OCI-LY3 (cell line): ENCODE results near the gene PRPF39.
"Not testable (repeated sequence)": the region's sequence is repeated elsewhere in the genome, so short reads cannot be mapped to it uniquely, and the experiment has no call there.

Experiments used
- H2AFZ ChIP-seq: fragments of 200-600, 300-600 bp; shearing (Covaris generic); 2 replicates; pipeline ENCODE4 v1.6.0; 2014; ENCODE audit warnings: antibody characterized with exemption, low read depth, low read length
- H3K27ac ChIP-seq: fragments of 200-600, 300-600 bp; sonication (generic); 2 replicates; pipeline ENCODE4 v1.5.1; 2014; ENCODE audit warnings: mild to moderate bottlenecking, low read length, moderate library complexity, mixed read lengths
- H3K27me3 ChIP-seq: fragments of 200-600, 300-600 bp; sonication (generic); 2 replicates; pipeline ENCODE4 v1.6.1; 2014; ENCODE audit warnings: low read depth, low read length, mixed read lengths
- H3K36me3 ChIP-seq: fragments of 200-600, 300-600 bp; sonication (generic); replicated peaks from 2 replicates; pipeline ENCODE3; 2014; ENCODE audit warnings: low read depth, low read length, mixed read lengths
- H3K4me1 ChIP-seq: fragments of 300-600, 200-600 bp; sonication (generic); 2 replicates; pipeline ENCODE4 v1.6.1; 2014; ENCODE audit warnings: low read length, mixed read lengths
- H3K4me2 ChIP-seq: fragments of 200-600, 300-600 bp; sonication (generic); 2 replicates; pipeline ENCODE4 v1.6.1; 2014; ENCODE audit warnings: low read length, mixed read lengths
- H3K4me3 ChIP-seq: fragments of 300-600, 200-600 bp; sonication (generic); 2 replicates; pipeline ENCODE4 v1.5.1; 2014; ENCODE audit warnings: antibody characterized with exemption, mild to moderate bottlenecking, low read length, moderate library complexity
- H3K79me2 ChIP-seq: fragments of 300-600, 200-600 bp; shearing (Covaris generic); 2 replicates; pipeline ENCODE4 v1.6.1; 2014; ENCODE audit warnings: mild to moderate bottlenecking, low read length, mixed read lengths
- H3K9ac ChIP-seq: fragments of 300-600, 200-600 bp; shearing (Covaris generic); 2 replicates; pipeline ENCODE4 v1.6.0; 2014; ENCODE audit warnings: mild to moderate bottlenecking, low read length, moderate library complexity
- H3K9me3 ChIP-seq: fragments of 200-600, 300-600 bp; shearing (Covaris generic); 2 replicates; pipeline ENCODE4 v1.6.1; 2014; ENCODE audit warnings: low read length, mixed read lengths; ENCODE audit not compliant: insufficient read depth
- H4K20me1 ChIP-seq: fragments of 200-600, 300-600 bp; sonication (generic); 2 replicates; pipeline ENCODE4 v1.6.1; 2016; ENCODE audit warnings: low read length, mixed read lengths; ENCODE audit not compliant: insufficient read depth
- EZH2phosphoT487 ChIP-seq: fragments of 200-600 bp; shearing (Covaris generic); IDR thresholded peaks from 2 replicates; pipeline ENCODE4 v1.6.1; 2018; ENCODE audit warnings: antibody characterized with exemption, mixed run types, low read depth
- TF ChIP-seq, protein P1 (sequence below): fragments of 200-600, 300-600 bp; sonication (generic); IDR thresholded peaks from 2 replicates; pipeline ENCODE4 v1.5.1; 2014; ENCODE audit warnings: antibody characterized with exemption, low read length, low read depth

Gene PRPF39

DNA sequence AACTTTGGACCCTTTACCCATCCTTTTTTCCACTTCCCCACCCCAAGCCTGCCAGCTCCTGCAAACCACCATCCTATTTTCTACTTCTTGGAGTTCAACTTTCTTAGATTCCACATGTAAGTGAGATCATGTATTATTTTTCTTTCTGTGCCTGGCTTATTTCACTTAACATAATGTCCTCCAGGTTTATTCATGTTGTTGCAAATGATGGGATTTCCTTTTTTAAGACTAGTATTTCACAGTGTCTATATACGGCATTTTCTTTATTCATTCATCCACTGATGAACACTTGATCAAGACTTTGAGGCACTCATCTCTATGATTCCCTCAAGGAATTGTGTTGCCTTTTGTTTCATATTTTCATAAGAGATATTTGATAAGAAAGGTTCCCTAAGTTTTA lies 5.6 kb upstream of the PRPF39 start:
- no peak overlapping the region for H3K4me2 ChIP-seq
- H2AFZ ChIP-seq = no peak overlapping the region
- H4K20me1 ChIP-seq = no peaks in the 10 kb centered on the region
- H3K27me3 ChIP-seq = no peaks in the 10 kb centered on the region
- H3K4me3 ChIP-seq = no peak overlapping the region
- H3K4me1 ChIP-seq = peaks cover 3% of the 10 kb centered on the region; the same call in 1 of the 2 replicates
- H3K9me3 ChIP-seq = no peaks in the 10 kb centered on the region
- H3K36me3 ChIP-seq = no peaks in the 10 kb centered on the region
- H3K9ac ChIP-seq = no peak overlapping the region
- H3K27ac ChIP-seq = no peak overlapping the region
- no peaks in the 10 kb centered on the region for H3K79me2 ChIP-seq
- TF ChIP-seq, protein P1, sequence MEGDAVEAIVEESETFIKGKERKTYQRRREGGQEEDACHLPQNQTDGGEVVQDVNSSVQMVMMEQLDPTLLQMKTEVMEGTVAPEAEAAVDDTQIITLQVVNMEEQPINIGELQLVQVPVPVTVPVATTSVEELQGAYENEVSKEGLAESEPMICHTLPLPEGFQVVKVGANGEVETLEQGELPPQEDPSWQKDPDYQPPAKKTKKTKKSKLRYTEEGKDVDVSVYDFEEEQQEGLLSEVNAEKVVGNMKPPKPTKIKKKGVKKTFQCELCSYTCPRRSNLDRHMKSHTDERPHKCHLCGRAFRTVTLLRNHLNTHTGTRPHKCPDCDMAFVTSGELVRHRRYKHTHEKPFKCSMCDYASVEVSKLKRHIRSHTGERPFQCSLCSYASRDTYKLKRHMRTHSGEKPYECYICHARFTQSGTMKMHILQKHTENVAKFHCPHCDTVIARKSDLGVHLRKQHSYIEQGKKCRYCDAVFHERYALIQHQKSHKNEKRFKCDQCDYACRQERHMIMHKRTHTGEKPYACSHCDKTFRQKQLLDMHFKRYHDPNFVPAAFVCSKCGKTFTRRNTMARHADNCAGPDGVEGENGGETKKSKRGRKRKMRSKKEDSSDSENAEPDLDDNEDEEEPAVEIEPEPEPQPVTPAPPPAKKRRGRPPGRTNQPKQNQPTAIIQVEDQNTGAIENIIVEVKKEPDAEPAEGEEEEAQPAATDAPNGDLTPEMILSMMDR = no peak
- no peak for TF ChIP-seq EZH2phosphoT487

DNA sequence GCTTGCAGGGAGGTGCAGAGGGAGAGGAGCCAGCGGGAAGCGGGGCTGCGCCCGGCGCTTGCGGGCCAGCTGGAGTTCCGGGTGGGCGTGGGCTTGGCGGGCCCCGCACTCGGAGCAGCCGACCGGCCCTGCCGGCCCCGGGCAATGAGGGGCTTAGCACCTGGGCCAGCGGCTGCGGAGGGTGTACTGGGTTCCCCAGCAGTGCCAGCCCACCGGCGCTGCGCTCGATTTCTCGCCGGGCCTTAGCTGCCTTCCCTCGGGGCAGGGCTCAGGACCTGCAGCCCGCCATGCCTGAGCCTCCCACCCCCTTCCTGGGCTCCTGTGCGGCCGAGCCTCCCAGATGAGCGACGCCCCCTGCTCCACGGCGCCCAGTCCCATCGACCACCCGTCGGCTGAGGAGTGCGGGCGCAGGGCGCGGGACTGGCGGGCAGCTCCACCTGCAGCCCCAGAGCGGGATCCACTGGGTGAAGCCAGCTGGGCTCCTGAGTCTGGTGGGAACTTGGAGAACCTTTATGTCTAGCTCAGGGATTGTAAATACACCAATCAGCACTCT lies 3.4 kb upstream of the PRPF39 start:
- not testable (repeated sequence) for H3K36me3 ChIP-seq, H3K4me3 ChIP-seq, H3K27ac ChIP-seq, H3K9ac ChIP-seq, H2AFZ ChIP-seq, H3K4me2 ChIP-seq, H3K27me3 ChIP-seq, H3K9me3 ChIP-seq, H4K20me1 ChIP-seq, H3K4me1 ChIP-seq
- H3K79me2 ChIP-seq = peaks cover 16% of the 10 kb centered on the region

DNA sequence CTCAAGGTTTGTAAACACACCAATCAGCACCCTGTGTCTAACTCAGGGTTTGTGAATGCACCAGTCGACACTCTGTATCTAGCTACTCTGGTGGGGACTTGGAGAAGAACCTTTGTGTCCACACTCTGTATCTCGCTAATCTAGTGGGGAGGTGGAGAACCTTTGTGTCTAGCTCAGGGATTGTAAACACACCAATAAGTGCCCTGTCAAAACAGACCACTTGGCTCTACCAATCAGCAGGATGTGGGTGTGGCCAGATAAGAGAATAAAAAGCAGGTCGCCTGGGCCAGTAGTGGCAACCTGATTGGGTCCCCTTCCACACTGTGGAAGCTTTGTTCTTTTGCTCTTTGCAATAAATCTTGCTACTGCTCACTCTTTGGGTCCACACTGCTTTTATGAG lies 2.8 kb upstream of the PRPF39 start:
- H3K27ac ChIP-seq, H3K9ac ChIP-seq, H3K36me3 ChIP-seq, H2AFZ ChIP-seq, H3K9me3 ChIP-seq, H3K4me2 ChIP-seq, H3K4me3 ChIP-seq, H3K27me3 ChIP-seq: not testable (repeated sequence)
- Histone ChIP-seq H3K79me2 (peaks cover 22% of the 10 kb centered on the region), H3K4me1 (peaks cover 14% of the 10 kb centered on the region), H4K20me1 (peaks cover 14% of the 10 kb centered on the region)

DNA sequence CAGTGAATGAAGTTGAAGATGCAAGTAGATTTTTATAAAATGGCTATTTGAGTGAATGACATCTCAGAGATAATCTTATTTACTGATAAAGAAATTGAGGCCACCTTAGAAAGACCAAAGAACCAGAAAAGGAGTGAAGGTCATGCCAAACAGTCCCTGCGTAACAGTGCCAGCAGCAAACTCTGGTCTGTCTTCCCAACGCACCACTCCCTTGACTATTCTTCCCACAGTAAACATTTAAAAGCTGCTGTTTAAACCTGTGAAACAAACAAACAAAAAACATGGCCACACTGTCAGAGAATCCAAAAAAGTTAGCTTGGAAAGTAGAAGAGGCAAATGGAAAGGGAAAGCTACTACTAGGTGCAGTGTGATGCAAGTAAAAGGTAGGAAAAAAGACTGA lies 1.5 kb upstream of the PRPF39 start:
- Histone ChIP-seq H3K27me3 (no peaks in the 10 kb centered on the region), H3K9me3 (no peaks in the 10 kb centered on the region), H4K20me1 (peaks cover 27% of the 10 kb centered on the region), H2AFZ (no peak overlapping the region), H3K36me3 (peaks cover 3% of the 10 kb centered on the region), H3K79me2 (peaks cover 35% of the 10 kb centered on the region), H3K4me3 (no peak overlapping the region), H3K27ac (no peak overlapping the region), H3K4me2 (no peak overlapping the region), H3K9ac (no peak overlapping the region), H3K4me1 (peaks cover 18% of the 10 kb centered on the region)
- no peak for TF ChIP-seq EZH2phosphoT487
- TF ChIP-seq, protein P1 = no peak

DNA sequence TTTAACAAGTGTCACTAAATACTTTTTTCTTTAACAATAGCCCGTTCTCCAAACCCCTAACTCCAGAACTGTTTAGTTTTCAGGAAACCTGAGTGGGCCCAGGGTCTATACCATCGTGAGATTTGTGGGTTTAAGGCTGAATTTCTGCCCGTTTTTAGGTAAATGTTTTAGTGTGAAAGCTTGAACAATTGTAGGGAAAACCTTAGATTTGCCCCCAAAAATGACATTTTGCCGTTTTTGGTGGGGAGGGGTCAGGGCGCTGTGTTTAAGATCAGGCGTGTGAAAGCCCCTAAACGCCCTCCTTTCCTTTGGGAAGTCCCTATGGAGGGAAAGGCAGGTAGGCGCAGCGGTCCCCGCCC lies 320 bp upstream of the PRPF39 start:
- Histone ChIP-seq H3K4me3 (peak overlapping the region; percentile 86), H3K4me1 (peaks cover 27% of the 10 kb centered on the region), H3K27me3 (no peaks in the 10 kb centered on the region), H3K4me2 (peak overlapping the region; percentile 81), H3K79me2 (peaks cover 47% of the 10 kb centered on the region), H4K20me1 (peaks cover 37% of the 10 kb centered on the region), H3K27ac (no peak overlapping the region), H3K9me3 (no peaks in the 10 kb centered on the region), H2AFZ (peak overlapping the region; percentile 97), H3K9ac (peak overlapping the region; percentile 74), H3K36me3 (peaks cover 3% of the 10 kb centered on the region)
- TF ChIP-seq, protein P1 = no peak
- TF ChIP-seq EZH2phosphoT487 = no peak
